WTC11 (cell line): ENCODE data around the gene SCAI. TPM values are rescaled to one million over a fixed set of nuclear protein-coding genes. Genes with fewer than 3 reads are reported as not detected.
A peak's percentile ranks its signal among the peaks of the same experiment; 100 is the strongest.

ENCODE experiments used
- ATF1 ChIP-seq: sonication (generic); formaldehyde crosslinking; IDR thresholded peaks from 2 replicates; pipeline ENCODE4 v1.8.1; 2023; ENCODE audit warnings: mild to moderate bottlenecking, moderate library complexity, missing genetic modification reagents
- CBFB ChIP-seq: sonication (generic); formaldehyde crosslinking; IDR thresholded peaks from 2 replicates; pipeline ENCODE4 v1.8.1; 2022; ENCODE audit warnings: mild to moderate bottlenecking, low read depth, missing genetic modification reagents
- CREM ChIP-seq: sonication (generic); formaldehyde crosslinking; IDR thresholded peaks from 2 replicates; pipeline ENCODE4 v1.8.1; 2022; ENCODE audit warnings: mild to moderate bottlenecking, missing genetic modification reagents, moderate library complexity
- ESRRA ChIP-seq: sonication (generic); formaldehyde crosslinking; IDR thresholded peaks from 2 replicates; pipeline ENCODE4 v1.8.1; 2022; ENCODE audit warnings: mild to moderate bottlenecking, missing genetic modification reagents, borderline replicate concordance
- FOXK1 ChIP-seq: sonication (generic); formaldehyde crosslinking; IDR thresholded peaks from 2 replicates; pipeline ENCODE4 v1.8.0; 2022; ENCODE audit warnings: mild to moderate bottlenecking, moderate library complexity, missing genetic modification reagents
- FOXP1 ChIP-seq: sonication (generic); formaldehyde crosslinking; IDR thresholded peaks from 2 replicates; pipeline ENCODE4 v1.8.0; 2022; ENCODE audit warnings: missing genetic modification reagents, mild to moderate bottlenecking, moderate library complexity, borderline replicate concordance
- GABPB1 ChIP-seq: sonication (generic); formaldehyde crosslinking; IDR thresholded peaks from 2 replicates; pipeline ENCODE4 v1.8.1; 2023; ENCODE audit warnings: mild to moderate bottlenecking, missing genetic modification reagents
- IRF2 ChIP-seq: sonication (generic); formaldehyde crosslinking; IDR thresholded peaks from 2 replicates; pipeline ENCODE4 v1.8.0; 2022; ENCODE audit warnings: low read depth, missing genetic modification reagents, borderline replicate concordance
- MYBL2 ChIP-seq: sonication (generic); formaldehyde crosslinking; IDR thresholded peaks from 2 replicates; pipeline ENCODE4 v1.8.1; 2023; ENCODE audit warnings: mild to moderate bottlenecking, moderate library complexity, missing genetic modification reagents
- NFATC4 ChIP-seq: fragments of 250-450 bp; sonication (Bioruptor Pico); IDR thresholded peaks from 2 replicates; pipeline ENCODE4 v1.9.0; 2021; ENCODE audit warnings: mild to moderate bottlenecking
- TP53 ChIP-seq: sonication (generic); formaldehyde crosslinking; IDR thresholded peaks from 2 replicates; pipeline ENCODE4 v1.8.1; 2023; ENCODE audit warnings: mild to moderate bottlenecking, missing genetic modification reagents
- ZBTB21 ChIP-seq: sonication (generic); formaldehyde crosslinking; IDR thresholded peaks from 2 replicates; pipeline ENCODE4 v1.8.1; 2023; ENCODE audit warnings: mild to moderate bottlenecking, missing genetic modification reagents, borderline replicate concordance
- ZMAT4 ChIP-seq: fragments of 250-450 bp; sonication (Bioruptor Pico); IDR thresholded peaks from 2 replicates; pipeline ENCODE4 v1.9.0; 2021; ENCODE audit warnings: mild to moderate bottlenecking
- ZNF121 ChIP-seq: sonication (generic); formaldehyde crosslinking; IDR thresholded peaks from 2 replicates; pipeline ENCODE4 v1.8.0; 2023; ENCODE audit warnings: missing genetic modification reagents
- ZNF219 ChIP-seq: sonication (generic); formaldehyde crosslinking; IDR thresholded peaks from 2 replicates; pipeline ENCODE4 v1.8.0; 2023; ENCODE audit warnings: missing genetic modification reagents, mild to moderate bottlenecking, borderline replicate concordance
- ZNF232 ChIP-seq: sonication (generic); formaldehyde crosslinking; IDR thresholded peaks from 2 replicates; pipeline ENCODE4 v1.8.0; 2022; ENCODE audit warnings: mild to moderate bottlenecking, missing genetic modification reagents
- ZNF396 ChIP-seq: fragments of 250-450 bp; sonication (Bioruptor Pico); IDR thresholded peaks from 2 replicates; pipeline ENCODE4 v1.8.0; 2021; ENCODE audit warnings: mild to moderate bottlenecking, moderate library complexity, borderline replicate concordance
- ZNF671 ChIP-seq: fragments of 250-450 bp; sonication (Bioruptor Pico); IDR thresholded peaks from 2 replicates; pipeline ENCODE4 v1.8.0; 2021; ENCODE audit warnings: mild to moderate bottlenecking
- total RNA-seq: library from RNA; stranded (reverse); gene quantifications from 3 replicates; pipeline ENCODE4 v1.2.3, GENCODE V29; 2021
- TF ChIP-seq, protein P1 (sequence below): sonication (generic); formaldehyde crosslinking; IDR thresholded peaks from 2 replicates; pipeline ENCODE4 v1.8.0; 2023; ENCODE audit warnings: missing genetic modification reagents, mild to moderate bottlenecking, borderline replicate concordance
- TF ChIP-seq, protein P2 (sequence below): fragments of 250-450 bp; sonication (Bioruptor Pico); IDR thresholded peaks from 2 replicates; pipeline ENCODE4 v2.1.2; 2022; ENCODE audit warnings: mild to moderate bottlenecking, moderate library complexity
- TF ChIP-seq, protein P3 (sequence below): sonication (generic); formaldehyde crosslinking; IDR thresholded peaks from 2 replicates; pipeline ENCODE4 v1.8.0; 2022; ENCODE audit warnings: mild to moderate bottlenecking, missing genetic modification reagents
- TF ChIP-seq, protein P4 (sequence below): sonication (generic); formaldehyde crosslinking; IDR thresholded peaks from 2 replicates; pipeline ENCODE4 v1.8.1; 2023; ENCODE audit warnings: mild to moderate bottlenecking, missing genetic modification reagents
- TF ChIP-seq, protein P5 (sequence below): sonication (generic); formaldehyde crosslinking; IDR thresholded peaks from 2 replicates; pipeline ENCODE4 v1.8.1; 2022; ENCODE audit warnings: low read depth, missing genetic modification reagents, borderline replicate concordance
- TF ChIP-seq, protein P6 (sequence below): sonication (generic); formaldehyde crosslinking; IDR thresholded peaks from 2 replicates; pipeline ENCODE4 v1.8.1; 2023; ENCODE audit warnings: mild to moderate bottlenecking, missing genetic modification reagents, borderline replicate concordance

The SCAI gene
- total RNA-seq, 1 experiment from 2014 or later = 20.4 TPM

DNA sequence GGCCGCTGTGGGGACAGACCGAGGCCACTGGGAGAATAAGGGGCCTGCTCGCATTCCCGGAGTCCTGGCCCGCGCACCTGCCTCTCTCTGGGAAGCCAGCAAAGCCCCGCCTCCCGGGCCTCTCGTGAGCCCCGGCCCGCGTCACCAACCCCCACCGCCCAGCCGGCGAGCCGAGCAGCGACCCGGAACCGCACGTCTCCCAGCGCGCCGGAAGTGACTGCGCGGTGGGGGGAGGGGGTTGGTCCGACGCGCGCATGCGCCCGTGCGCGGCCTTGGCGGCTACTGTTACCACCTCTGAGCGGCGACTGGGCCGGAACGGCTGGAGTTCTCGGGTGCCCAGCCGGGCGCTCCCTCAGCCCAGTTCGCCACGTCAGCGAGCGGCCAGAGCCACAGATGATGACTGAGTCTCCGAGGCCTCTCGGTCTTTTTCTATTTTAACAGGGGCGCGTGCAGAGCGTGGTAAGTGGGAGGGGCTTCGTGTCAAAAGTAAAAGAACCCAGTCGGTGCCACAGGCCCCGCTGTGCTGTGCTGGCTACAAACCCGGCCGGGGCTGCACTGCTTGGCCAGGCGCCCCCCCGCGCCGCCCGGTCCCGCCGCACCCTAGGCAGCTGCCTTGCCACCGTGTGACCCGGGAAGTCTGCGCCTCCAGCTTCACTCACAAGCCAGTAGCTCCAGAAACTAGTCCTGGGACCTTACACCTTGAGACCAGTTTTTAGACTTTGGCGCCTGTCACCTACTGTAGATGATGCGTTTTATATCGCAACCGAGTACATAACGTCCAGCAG is 202.2 kb downstream of the SCAI start, which contains the start of gene GOLGA1 (continued):
- TF ChIP-seq, protein P1, sequence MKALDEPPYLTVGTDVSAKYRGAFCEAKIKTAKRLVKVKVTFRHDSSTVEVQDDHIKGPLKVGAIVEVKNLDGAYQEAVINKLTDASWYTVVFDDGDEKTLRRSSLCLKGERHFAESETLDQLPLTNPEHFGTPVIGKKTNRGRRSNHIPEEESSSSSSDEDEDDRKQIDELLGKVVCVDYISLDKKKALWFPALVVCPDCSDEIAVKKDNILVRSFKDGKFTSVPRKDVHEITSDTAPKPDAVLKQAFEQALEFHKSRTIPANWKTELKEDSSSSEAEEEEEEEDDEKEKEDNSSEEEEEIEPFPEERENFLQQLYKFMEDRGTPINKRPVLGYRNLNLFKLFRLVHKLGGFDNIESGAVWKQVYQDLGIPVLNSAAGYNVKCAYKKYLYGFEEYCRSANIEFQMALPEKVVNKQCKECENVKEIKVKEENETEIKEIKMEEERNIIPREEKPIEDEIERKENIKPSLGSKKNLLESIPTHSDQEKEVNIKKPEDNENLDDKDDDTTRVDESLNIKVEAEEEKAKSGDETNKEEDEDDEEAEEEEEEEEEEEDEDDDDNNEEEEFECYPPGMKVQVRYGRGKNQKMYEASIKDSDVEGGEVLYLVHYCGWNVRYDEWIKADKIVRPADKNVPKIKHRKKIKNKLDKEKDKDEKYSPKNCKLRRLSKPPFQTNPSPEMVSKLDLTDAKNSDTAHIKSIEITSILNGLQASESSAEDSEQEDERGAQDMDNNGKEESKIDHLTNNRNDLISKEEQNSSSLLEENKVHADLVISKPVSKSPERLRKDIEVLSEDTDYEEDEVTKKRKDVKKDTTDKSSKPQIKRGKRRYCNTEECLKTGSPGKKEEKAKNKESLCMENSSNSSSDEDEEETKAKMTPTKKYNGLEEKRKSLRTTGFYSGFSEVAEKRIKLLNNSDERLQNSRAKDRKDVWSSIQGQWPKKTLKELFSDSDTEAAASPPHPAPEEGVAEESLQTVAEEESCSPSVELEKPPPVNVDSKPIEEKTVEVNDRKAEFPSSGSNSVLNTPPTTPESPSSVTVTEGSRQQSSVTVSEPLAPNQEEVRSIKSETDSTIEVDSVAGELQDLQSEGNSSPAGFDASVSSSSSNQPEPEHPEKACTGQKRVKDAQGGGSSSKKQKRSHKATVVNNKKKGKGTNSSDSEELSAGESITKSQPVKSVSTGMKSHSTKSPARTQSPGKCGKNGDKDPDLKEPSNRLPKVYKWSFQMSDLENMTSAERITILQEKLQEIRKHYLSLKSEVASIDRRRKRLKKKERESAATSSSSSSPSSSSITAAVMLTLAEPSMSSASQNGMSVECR = peak; percentile 59; the same call in 1 of the 2 replicates
- TF ChIP-seq ZNF671 (CRISPR knock-in tag) (no peak), MYBL2 (CRISPR knock-in tag) (no peak; the same call in none of the 2 replicates), ESRRA (CRISPR knock-in tag) (0 out of 2 replicates have a peak, but pooled peaks have one; percentile 32), ATF1 (peak; percentile 24; the same call in 1 of the 2 replicates), NFATC4 (CRISPR knock-in tag) (no peak), ZNF396 (CRISPR knock-in tag) (no peak), FOXP1 (CRISPR knock-in tag) (no peak), FOXK1 (peak; percentile 89), CBFB (CRISPR knock-in tag) (no peak; the same call in 1 of the 2 replicates), TP53 (CRISPR knock-in tag) (0 out of 2 replicates have a peak, but pooled peaks have one; percentile 30), GABPB1 (CRISPR knock-in tag) (peak; percentile 91), ZNF232 (CRISPR knock-in tag) (no peak), ZBTB21 (CRISPR knock-in tag) (no peak), IRF2 (CRISPR knock-in tag) (no peak), CREM (CRISPR knock-in tag) (peak; percentile 95), ZNF121 (CRISPR knock-in tag) (no peak), ZMAT4 (CRISPR knock-in tag) (no peak), ZNF219 (CRISPR knock-in tag) (no peak)
- TF ChIP-seq, protein P2, sequence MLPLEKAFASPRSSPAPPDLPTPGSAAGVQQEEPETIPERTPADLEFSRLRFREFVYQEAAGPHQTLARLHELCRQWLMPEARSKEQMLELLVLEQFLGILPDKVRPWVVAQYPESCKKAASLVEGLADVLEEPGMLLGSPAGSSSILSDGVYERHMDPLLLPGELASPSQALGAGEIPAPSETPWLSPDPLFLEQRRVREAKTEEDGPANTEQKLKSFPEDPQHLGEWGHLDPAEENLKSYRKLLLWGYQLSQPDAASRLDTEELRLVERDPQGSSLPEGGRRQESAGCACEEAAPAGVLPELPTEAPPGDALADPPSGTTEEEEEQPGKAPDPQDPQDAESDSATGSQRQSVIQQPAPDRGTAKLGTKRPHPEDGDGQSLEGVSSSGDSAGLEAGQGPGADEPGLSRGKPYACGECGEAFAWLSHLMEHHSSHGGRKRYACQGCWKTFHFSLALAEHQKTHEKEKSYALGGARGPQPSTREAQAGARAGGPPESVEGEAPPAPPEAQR (CRISPR knock-in tag) = no peak
- TF ChIP-seq, protein P3, sequence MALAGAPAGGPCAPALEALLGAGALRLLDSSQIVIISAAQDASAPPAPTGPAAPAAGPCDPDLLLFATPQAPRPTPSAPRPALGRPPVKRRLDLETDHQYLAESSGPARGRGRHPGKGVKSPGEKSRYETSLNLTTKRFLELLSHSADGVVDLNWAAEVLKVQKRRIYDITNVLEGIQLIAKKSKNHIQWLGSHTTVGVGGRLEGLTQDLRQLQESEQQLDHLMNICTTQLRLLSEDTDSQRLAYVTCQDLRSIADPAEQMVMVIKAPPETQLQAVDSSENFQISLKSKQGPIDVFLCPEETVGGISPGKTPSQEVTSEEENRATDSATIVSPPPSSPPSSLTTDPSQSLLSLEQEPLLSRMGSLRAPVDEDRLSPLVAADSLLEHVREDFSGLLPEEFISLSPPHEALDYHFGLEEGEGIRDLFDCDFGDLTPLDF = no peak
- TF ChIP-seq, protein P4, sequence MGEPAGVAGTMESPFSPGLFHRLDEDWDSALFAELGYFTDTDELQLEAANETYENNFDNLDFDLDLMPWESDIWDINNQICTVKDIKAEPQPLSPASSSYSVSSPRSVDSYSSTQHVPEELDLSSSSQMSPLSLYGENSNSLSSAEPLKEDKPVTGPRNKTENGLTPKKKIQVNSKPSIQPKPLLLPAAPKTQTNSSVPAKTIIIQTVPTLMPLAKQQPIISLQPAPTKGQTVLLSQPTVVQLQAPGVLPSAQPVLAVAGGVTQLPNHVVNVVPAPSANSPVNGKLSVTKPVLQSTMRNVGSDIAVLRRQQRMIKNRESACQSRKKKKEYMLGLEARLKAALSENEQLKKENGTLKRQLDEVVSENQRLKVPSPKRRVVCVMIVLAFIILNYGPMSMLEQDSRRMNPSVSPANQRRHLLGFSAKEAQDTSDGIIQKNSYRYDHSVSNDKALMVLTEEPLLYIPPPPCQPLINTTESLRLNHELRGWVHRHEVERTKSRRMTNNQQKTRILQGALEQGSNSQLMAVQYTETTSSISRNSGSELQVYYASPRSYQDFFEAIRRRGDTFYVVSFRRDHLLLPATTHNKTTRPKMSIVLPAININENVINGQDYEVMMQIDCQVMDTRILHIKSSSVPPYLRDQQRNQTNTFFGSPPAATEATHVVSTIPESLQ = no peak
- TF ChIP-seq, protein P5, sequence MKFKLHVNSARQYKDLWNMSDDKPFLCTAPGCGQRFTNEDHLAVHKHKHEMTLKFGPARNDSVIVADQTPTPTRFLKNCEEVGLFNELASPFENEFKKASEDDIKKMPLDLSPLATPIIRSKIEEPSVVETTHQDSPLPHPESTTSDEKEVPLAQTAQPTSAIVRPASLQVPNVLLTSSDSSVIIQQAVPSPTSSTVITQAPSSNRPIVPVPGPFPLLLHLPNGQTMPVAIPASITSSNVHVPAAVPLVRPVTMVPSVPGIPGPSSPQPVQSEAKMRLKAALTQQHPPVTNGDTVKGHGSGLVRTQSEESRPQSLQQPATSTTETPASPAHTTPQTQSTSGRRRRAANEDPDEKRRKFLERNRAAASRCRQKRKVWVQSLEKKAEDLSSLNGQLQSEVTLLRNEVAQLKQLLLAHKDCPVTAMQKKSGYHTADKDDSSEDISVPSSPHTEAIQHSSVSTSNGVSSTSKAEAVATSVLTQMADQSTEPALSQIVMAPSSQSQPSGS (CRISPR knock-in tag) = no peak
- TF ChIP-seq, protein P6, sequence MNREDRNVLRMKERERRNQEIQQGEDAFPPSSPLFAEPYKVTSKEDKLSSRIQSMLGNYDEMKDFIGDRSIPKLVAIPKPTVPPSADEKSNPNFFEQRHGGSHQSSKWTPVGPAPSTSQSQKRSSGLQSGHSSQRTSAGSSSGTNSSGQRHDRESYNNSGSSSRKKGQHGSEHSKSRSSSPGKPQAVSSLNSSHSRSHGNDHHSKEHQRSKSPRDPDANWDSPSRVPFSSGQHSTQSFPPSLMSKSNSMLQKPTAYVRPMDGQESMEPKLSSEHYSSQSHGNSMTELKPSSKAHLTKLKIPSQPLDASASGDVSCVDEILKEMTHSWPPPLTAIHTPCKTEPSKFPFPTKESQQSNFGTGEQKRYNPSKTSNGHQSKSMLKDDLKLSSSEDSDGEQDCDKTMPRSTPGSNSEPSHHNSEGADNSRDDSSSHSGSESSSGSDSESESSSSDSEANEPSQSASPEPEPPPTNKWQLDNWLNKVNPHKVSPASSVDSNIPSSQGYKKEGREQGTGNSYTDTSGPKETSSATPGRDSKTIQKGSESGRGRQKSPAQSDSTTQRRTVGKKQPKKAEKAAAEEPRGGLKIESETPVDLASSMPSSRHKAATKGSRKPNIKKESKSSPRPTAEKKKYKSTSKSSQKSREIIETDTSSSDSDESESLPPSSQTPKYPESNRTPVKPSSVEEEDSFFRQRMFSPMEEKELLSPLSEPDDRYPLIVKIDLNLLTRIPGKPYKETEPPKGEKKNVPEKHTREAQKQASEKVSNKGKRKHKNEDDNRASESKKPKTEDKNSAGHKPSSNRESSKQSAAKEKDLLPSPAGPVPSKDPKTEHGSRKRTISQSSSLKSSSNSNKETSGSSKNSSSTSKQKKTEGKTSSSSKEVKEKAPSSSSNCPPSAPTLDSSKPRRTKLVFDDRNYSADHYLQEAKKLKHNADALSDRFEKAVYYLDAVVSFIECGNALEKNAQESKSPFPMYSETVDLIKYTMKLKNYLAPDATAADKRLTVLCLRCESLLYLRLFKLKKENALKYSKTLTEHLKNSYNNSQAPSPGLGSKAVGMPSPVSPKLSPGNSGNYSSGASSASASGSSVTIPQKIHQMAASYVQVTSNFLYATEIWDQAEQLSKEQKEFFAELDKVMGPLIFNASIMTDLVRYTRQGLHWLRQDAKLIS = no peak
